Memory B cell (primary cell): ENCODE data around the gene AP2A1.

Source experiments
- ATAC-seq: fragments of 150-1000 bp; cut with Tn5 transposase; 2 replicates; pipeline ENCODE4 v1.10.0; 2021; ENCODE audit warnings: low read depth, mild to moderate bottlenecking, moderate library complexity
- DNase-seq, 2 donors: peaks; one replicate each; pipeline ENCODE4 v3.0.0; 2022; ENCODE audit warnings: low spot score in 2 of 2
- H3K27ac Mint-ChIP-seq: one replicate; pipeline ENCODE4 v1.8.0; 2022; ENCODE audit warnings: mild to moderate bottlenecking, moderate library complexity, mixed read lengths
- H3K27me3 Mint-ChIP-seq: one replicate; pipeline ENCODE4 v1.8.0; 2022; ENCODE audit warnings: mixed read lengths
- H3K36me3 Mint-ChIP-seq: one replicate; pipeline ENCODE4 v1.8.0; 2022; ENCODE audit warnings: mild to moderate bottlenecking, mixed read lengths
- H3K4me1 Mint-ChIP-seq: one replicate; pipeline ENCODE4 v1.8.0; 2022; ENCODE audit warnings: mixed read lengths
- H3K4me3 Mint-ChIP-seq: one replicate; pipeline ENCODE4 v1.8.0; 2022; ENCODE audit warnings: mild to moderate bottlenecking, moderate library complexity, mixed read lengths
- H3K9me3 Mint-ChIP-seq: one replicate; pipeline ENCODE4 v1.8.0; 2022; ENCODE audit warnings: mixed read lengths

Gene AP2A1

GRCh38 chr19:49807058-49807903 lies 40.5 kb downstream of the AP2A1 start:
- Mint-ChIP-seq H3K27ac (peak overlapping the region; percentile 92), H3K4me3 (no peak overlapping the region), H3K36me3 (peaks cover 14% of the 10 kb centered on the region), H3K9me3 (no peaks in the 10 kb centered on the region), H3K4me1 (peaks cover 24% of the 10 kb centered on the region), H3K27me3 (no peaks in the 10 kb centered on the region)
- ATAC-seq: peak; percentile 71
- DNase-seq: peak; percentile 49 to 64

DNA sequence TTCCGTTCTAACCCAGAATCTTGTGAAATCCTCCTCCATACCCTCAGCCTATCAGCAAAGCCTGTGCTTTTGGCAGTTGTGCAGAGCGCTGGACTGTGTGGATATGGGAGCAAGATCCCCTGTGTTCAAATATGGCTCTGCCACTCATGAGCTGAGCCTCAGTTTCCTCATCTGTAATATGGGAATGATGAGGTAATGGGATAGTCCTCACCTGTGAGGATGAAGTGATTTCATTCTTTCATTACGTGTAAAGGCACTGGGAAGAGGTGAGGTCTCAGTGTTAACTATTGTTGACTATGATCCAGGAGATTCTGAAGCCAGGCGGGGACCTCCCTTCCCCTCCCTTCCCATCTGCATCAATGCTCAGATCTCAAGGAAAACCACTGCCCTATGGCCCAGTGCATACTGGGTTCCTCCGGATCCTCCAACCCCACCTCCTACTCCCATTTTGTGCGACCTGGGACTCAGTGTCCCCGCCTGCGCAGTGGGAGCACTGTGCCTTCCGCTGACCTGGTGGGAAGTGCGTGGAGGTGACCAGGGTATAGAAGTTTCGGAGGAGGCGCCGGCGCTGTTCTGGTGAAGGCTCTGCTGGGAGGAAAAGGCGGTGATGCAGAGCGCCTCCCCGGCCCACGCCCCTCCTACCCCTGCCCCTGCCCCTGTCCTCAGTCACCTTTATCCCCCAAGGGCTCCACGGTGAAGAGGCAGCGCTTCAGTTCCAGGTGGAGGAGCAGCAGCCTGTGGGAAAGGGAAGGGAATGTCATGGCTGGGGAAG lies 41.3 kb downstream of the AP2A1 start:
- Mint-ChIP-seq H3K4me1 (peaks cover 29% of the 10 kb centered on the region), H3K36me3 (peaks cover 10% of the 10 kb centered on the region), H3K27me3 (no peaks in the 10 kb centered on the region), H3K9me3 (no peaks in the 10 kb centered on the region), H3K4me3 (peak overlapping the region; percentile 98), H3K27ac (peak overlapping the region; percentile 96)
- no peak for DNase-seq
- no peak for ATAC-seq

DNA sequence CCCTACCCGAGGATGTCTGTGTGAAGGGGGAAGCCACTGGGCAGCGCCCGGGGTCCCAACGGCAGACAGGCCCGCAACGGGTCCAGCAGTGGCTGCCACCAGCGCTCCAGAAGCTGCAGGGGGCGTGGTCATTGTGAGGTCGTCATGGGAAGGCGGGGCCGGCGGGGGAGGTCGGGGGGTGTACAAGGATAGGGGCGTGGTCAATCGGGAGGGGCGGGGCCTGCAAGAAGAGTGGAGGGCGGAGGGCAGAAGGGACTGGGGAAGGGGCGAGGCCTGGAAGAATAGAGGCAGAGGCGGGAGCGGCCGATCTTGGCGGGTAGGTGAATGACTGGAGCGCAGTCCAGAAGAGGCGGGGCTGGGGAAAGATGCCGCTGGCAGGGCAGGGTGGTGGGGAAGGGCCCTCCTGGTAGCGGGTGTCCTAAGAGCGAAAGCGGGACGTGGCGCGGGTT lies 41.9 kb downstream of the AP2A1 start:
- Mint-ChIP-seq H3K27ac (peak overlapping the region; percentile 96), H3K4me3 (peak overlapping the region; percentile 98), H3K9me3 (no peaks in the 10 kb centered on the region), H3K27me3 (no peaks in the 10 kb centered on the region), H3K36me3 (peaks cover 3% of the 10 kb centered on the region), H3K4me1 (peaks cover 32% of the 10 kb centered on the region)
- DNase-seq (peak; percentile 87 to 89), ATAC-seq (peak; percentile 28)

DNA sequence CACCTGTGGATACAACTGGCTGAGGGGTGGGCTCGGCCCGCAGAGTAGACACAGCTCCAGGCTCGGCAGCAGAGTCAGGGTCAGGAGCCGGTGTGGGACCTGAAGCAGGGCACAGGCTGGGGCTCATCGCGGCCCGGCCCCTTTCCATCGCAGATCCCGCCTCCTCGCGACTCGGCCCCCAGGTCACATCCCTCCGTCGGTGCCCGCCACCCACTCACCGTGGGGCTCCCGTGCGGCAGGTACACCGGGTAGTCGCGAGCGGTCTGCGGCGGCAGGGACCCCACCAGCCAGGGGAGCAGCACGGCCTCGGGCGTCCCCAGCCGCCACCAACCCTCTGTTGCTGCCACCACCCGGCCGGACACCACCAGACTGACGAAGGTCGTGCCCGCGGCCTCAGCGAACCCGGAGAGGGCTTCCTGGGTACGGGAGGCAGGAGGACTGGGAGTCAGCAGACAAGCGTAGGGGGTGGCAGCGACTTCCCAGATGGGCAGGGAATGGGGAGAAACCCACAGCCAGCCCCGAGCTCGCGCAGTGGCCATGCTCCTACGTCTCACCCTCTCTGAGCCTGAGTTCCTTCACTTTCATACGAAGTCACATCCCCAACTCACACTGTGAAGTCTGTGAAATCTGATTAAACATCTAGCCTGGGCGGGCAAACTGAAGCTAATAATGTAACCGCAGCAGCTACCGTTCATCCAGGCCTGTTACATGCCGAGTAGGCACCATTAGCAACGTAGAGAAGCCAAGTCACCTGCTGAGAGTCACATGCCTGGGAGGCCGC lies 42.5 kb downstream of the AP2A1 start:
- Mint-ChIP-seq H3K27me3 (no peaks in the 10 kb centered on the region), H3K36me3 (peaks cover 3% of the 10 kb centered on the region), H3K9me3 (no peaks in the 10 kb centered on the region), H3K4me3 (peak overlapping the region; percentile 98), H3K27ac (peak overlapping the region; percentile 96), H3K4me1 (peaks cover 32% of the 10 kb centered on the region)
- peak in 1 of 2 donors; percentile 61 for DNase-seq
- peak; percentile 23 for ATAC-seq

GRCh38 chr19:49809941-49810389 lies 43.2 kb downstream of the AP2A1 start:
- H3K4me1 Mint-ChIP-seq: peaks cover 32% of the 10 kb centered on the region
- DNase-seq: no peak
- H3K9me3 Mint-ChIP-seq: no peaks in the 10 kb centered on the region
- peaks cover 3% of the 10 kb centered on the region for H3K36me3 Mint-ChIP-seq
- peak overlapping the region; percentile 98 for H3K4me3 Mint-ChIP-seq
- no peaks in the 10 kb centered on the region for H3K27me3 Mint-ChIP-seq
- peak overlapping the region; percentile 96 for H3K27ac Mint-ChIP-seq
- ATAC-seq: no peak

GRCh38 chr19:49811328-49811727 lies 44.5 kb downstream of the AP2A1 start:
- Mint-ChIP-seq H3K36me3 (peaks cover 1% of the 10 kb centered on the region), H3K4me1 (peaks cover 32% of the 10 kb centered on the region), H3K27me3 (no peaks in the 10 kb centered on the region), H3K27ac (peak overlapping the region; percentile 99), H3K4me3 (no peak overlapping the region), H3K9me3 (no peaks in the 10 kb centered on the region)
- DNase-seq (no peak), ATAC-seq (no peak)

GRCh38 chr19:49812452-49812996 lies 45.7 kb downstream of the AP2A1 start:
- H3K27ac Mint-ChIP-seq: peak overlapping the region; percentile 99
- DNase-seq: no peak
- peaks cover 29% of the 10 kb centered on the region for H3K4me1 Mint-ChIP-seq
- no peaks in the 10 kb centered on the region for H3K27me3 Mint-ChIP-seq
- no peaks in the 10 kb centered on the region for H3K36me3 Mint-ChIP-seq
- H3K4me3 Mint-ChIP-seq: peak overlapping the region; percentile 90
- no peaks in the 10 kb centered on the region for H3K9me3 Mint-ChIP-seq
- no peak for ATAC-seq

DNA sequence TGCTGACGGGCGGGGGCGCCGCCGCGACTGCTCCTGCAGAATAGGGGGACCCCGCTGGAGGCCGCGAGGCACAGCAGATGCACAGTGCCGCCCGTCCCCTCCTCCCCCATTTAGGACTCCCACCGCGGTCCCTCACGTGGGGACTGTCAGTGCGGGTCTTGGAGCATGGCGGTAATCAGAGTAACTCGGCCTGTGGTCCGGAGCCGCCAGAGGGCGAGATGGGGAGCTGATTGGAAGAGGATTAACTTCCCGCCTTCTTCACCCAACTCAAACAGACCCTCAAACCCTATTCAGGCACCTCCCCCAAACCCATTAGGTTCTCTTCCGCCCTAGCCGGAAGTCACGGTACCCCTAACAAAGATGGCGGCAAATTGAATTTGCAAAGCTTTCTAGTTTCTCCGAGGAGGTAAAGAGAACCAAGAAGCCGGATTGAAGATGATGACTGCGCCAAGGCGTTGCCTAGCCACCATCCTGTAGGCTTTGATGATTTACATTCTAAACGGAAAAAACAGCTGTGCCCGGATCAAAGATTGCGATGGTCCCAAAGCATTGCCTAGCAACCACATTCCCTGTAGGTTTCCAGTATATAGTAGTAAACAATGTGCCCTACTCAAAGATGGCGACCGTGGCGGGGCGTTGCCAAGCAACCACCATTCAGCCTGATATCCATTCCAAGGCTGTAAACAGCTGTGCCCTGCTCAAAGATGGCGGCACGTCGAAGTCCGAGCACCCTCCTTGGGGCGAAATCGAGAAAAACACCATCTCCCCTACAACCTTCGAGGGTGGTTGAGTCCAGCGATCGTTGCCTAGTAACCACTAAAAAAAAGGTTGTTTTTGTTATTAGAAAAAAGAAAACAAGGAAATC lies 46.4 kb downstream of the AP2A1 start, which contains the start of gene FUZ:
Gene FUZ, minus strand, starts transcription at position 296 of the 865 bp plus-strand sequence. Its CDS starts 186 bp downstream, at position 110.
- Mint-ChIP-seq H3K9me3 (no peaks in the 10 kb centered on the region), H3K4me3 (peak within 1 kb of the TSS; percentile 90), H3K4me1 (peaks cover 26% of the 10 kb centered on the region), H3K27me3 (no peaks in the 10 kb centered on the region), H3K36me3 (no peaks in the 10 kb centered on the region), H3K27ac (peak within 1 kb of the TSS; percentile 99)
- DNase-seq: peak; percentile 77 to 93
- peak; percentile 64 for ATAC-seq

DNA sequence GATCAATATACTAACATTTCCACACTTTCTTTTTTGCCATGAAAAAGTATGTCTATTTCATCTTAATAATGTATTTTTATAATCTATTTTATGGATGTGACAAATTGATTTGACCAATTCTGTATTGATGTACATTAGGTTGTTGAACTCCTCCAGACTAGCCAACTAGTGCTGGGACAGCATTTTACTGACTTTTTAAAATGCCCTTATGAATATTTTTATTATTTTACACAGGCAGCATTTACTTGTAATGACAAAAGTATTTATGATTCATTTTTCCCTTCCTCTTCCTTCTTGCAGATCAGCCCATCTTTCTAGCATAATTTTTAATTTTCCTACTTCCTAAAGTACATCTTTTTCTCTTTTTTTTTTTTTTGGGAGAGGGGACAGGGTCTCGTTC lies 47.2 kb downstream of the AP2A1 start:
- no peaks in the 10 kb centered on the region for H3K9me3 Mint-ChIP-seq
- ATAC-seq (no peak), DNase-seq (no peak)
- peak overlapping the region; percentile 37 for H3K4me3 Mint-ChIP-seq
- H3K4me1 Mint-ChIP-seq: peaks cover 24% of the 10 kb centered on the region
- H3K36me3 Mint-ChIP-seq: no peaks in the 10 kb centered on the region
- H3K27me3 Mint-ChIP-seq: no peaks in the 10 kb centered on the region
- peak overlapping the region; percentile 99 for H3K27ac Mint-ChIP-seq

- ATAC-seq: no peak
- Mint-ChIP-seq H3K4me1 (peaks cover 21% of the 10 kb centered on the region), H3K9me3 (no peaks in the 10 kb centered on the region), H3K27ac (peak overlapping the region; percentile 100), H3K4me3 (no peak overlapping the region), H3K27me3 (no peaks in the 10 kb centered on the region), H3K36me3 (no peaks in the 10 kb centered on the region)
- no peak for DNase-seq
Measured at GRCh38 chr19:49816590-49816989, 49.8 kb downstream of the AP2A1 start.

GRCh38 chr19:49817964-49818648 lies 51.3 kb downstream of the AP2A1 start, which contains the start of gene MED25:
Gene MED25 (plus strand): TSS chr19:49818289. CDS start chr19:49818342, 53 bp downstream.
- H3K36me3 Mint-ChIP-seq: peaks cover 1% of the 10 kb centered on the region
- H3K27me3 Mint-ChIP-seq: no peaks in the 10 kb centered on the region
- H3K4me1 Mint-ChIP-seq: peaks cover 14% of the 10 kb centered on the region
- peak; percentile 55 for ATAC-seq
- H3K9me3 Mint-ChIP-seq: no peaks in the 10 kb centered on the region
- DNase-seq: peak; percentile 87 to 93
- H3K4me3 Mint-ChIP-seq: peak within 1 kb of the TSS; percentile 99
- H3K27ac Mint-ChIP-seq: peak within 1 kb of the TSS; percentile 100
